GM12872 (cell line): ENCODE measurements around the gene NIPSNAP3A.

ENCODE experiments used
- CTCF ChIP-seq: IDR thresholded peaks from 3 replicates; pipeline ENCODE4 v1.5.1; 2011; ENCODE audit warnings: low read depth, mild to moderate bottlenecking, low read length, moderate library complexity; ENCODE audit not compliant: insufficient read depth

The NIPSNAP3A gene

GRCh38 chr9:104766025-104766424, 18.5 kb downstream of the NIPSNAP3A start:
- TF ChIP-seq CTCF: no peak

GRCh38 chr9:104767507-104767906, 20.0 kb downstream of the NIPSNAP3A start:
- no peak for TF ChIP-seq CTCF

- no peak for TF ChIP-seq CTCF
Measured at GRCh38 chr9:104769655-104770054, 22.2 kb downstream of the NIPSNAP3A start.

- TF ChIP-seq CTCF: no peak
Measured at GRCh38 chr9:104772714-104773510, 25.4 kb downstream of the NIPSNAP3A start.

GRCh38 chr9:104774132-104774531, 26.6 kb downstream of the NIPSNAP3A start:
- TF ChIP-seq CTCF: no peak

- TF ChIP-seq CTCF: no peak
Measured at GRCh38 chr9:104774831-104775573, 27.5 kb downstream of the NIPSNAP3A start.

- no peak for TF ChIP-seq CTCF
Measured at GRCh38 chr9:104775574-104775936, 28.1 kb downstream of the NIPSNAP3A start.
